Tibial nerve (tissue), 4 donors: Measurements from ENCODE around the gene LARP4B.

Experiments used
- EP300 ChIP-seq, 2 donors: sonication (generic); formaldehyde crosslinking; IDR thresholded peaks; one replicate each; pipeline ENCODE4 v1.6.1; 2017; ENCODE audit warnings: antibody characterized with exemption in 2 of 2, mild to moderate bottlenecking in 1 of 2
- TF ChIP-seq, protein P1 (sequence below), 5 experiments: fragments of 200-600 bp in 3 of 5; fragments of 450-650 bp in 2 of 5; sonication (generic) in 3 of 5; IDR thresholded peaks; one replicate each; pipeline ENCODE4 v1.5.1; 2016 to 2019; ENCODE audit warnings: antibody characterized with exemption in 5 of 5, mild to moderate bottlenecking in 3 of 5, moderate library complexity in 2 of 5

DNA sequence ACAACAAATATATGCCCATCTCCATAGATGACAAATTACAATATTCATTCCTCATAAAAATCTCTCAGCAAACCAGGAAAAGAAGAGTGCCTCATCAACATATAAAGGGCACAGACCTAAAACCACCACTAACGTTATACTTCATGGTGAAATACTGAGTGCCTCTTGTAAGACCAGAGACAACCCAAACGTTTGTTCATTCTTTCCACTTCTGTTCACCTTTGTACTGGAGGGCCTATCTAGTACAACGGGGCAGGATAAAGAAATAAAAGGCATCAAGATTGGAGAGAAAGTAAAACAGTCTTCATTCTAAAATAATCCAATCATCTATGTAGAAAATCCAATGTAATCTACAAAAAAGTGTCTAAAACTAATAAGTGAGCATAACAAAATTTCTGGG, 79.1 kb downstream of the LARP4B start:
- TF ChIP-seq, protein P1, sequence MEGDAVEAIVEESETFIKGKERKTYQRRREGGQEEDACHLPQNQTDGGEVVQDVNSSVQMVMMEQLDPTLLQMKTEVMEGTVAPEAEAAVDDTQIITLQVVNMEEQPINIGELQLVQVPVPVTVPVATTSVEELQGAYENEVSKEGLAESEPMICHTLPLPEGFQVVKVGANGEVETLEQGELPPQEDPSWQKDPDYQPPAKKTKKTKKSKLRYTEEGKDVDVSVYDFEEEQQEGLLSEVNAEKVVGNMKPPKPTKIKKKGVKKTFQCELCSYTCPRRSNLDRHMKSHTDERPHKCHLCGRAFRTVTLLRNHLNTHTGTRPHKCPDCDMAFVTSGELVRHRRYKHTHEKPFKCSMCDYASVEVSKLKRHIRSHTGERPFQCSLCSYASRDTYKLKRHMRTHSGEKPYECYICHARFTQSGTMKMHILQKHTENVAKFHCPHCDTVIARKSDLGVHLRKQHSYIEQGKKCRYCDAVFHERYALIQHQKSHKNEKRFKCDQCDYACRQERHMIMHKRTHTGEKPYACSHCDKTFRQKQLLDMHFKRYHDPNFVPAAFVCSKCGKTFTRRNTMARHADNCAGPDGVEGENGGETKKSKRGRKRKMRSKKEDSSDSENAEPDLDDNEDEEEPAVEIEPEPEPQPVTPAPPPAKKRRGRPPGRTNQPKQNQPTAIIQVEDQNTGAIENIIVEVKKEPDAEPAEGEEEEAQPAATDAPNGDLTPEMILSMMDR (IDR thresholded peaks at IDR 0.05): no peak
- no peak for TF ChIP-seq EP300 (IDR thresholded peaks at IDR 0.05)
